GM21528 (cell line): Measurements from ENCODE around the gene KIRREL2.
A peak's percentile ranks its signal among the peaks of the same experiment; 100 is the strongest.
"Not testable (repeated sequence)": the region's sequence is repeated elsewhere in the genome, so short reads cannot be mapped to it uniquely, and the experiment has no call there.

Experiments used
- ATAC-seq: cut with Tn5 transposase; IDR thresholded peaks from one replicate; pipeline ENCODE4 v1.9.1; 2021; ENCODE audit warnings: mild to moderate bottlenecking, moderate library complexity; ENCODE audit not compliant: unreplicated experiment, low FRiP score

Gene KIRREL2

DNA sequence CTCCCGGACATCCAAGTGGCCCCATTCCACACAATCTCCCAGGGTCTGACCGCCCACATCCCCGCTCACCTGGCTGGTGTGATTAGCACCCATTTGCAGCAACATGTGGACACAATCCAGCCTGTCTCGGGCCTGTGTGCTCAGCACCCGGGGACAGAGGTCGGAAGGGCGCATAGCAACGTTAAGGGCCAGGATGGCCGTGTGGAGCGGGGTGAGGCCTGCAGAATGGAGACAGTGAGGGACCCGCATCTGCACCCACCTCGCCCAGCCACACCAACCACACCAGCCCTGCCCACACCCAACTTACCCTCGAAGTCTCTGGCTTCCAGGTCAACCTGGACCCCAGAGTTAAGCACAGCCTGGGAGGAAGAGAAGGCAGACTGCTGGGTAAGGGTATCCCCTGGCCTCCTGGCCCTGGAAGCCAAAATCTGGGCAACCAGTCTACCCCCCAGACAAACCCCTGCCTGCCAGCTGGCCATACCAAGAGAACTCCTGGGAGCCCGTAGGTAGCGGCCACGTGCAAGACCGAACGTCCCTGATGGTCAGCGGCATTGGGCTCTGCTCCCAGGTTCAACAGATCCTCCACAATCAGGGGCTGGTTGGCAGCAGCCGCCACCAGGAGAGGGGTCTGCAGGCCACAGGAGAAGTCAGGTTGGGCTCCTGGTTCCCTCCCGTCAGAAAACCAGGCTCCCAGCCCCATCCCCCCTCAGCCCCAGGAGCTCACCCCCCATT lies 39.4 kb downstream of the KIRREL2 start:
- ATAC-seq: no peak

GRCh38 chr19:35896643-35897040 lies 39.9 kb downstream of the KIRREL2 start:
- no peak for ATAC-seq

DNA sequence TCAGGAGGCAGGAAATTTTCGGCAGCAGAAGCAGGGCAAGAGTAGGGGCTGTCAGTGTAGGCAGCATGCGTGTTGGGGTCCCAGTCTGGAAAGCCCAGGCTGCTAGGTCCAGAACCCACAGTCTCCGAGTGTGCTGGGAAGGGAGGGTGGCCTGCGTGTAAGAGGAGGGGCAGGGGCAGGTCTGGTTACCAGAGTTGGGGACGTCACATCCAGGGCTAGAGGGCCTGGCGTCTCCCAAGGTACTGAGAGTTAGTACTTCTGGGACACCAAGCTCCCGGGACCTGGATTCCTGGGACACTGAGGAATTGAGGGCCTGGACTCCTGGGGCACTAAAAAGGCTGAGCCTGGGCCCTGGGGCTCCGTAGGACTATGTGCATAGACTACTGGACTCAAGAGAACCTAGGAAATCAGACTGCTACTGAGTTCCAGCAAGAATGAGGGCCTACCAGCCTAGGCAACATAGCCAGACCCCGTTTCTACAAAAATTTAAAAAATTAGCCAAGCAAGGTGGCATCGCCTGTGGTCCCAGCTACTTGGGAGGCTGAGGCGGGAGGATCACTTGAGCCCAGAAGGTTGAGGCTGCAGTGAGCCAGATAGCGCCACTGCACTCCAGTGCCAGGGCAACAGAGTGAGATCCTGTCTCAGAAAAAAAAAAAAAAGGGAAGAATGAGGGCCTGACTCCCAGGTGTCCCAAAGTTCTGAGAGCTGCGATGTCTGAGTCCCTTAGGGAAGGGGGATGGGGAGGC lies 41.2 kb downstream of the KIRREL2 start:
- ATAC-seq: no peak

DNA sequence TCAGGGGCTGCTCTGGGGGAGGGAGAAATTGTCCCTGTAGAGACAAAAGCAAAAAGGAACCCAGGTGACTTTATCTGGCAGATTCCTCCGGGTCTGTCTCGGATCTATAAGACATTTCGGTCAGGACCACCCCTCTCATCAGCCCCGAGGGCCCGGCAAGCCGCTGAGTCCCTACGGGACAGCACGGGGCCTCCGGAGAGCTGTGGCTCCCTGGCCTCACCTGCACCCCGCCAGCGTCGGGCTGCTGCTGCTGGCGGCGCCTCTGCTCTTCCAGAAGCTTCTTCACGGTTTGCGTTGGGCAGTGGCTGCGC lies 41.7 kb downstream of the KIRREL2 start:
- ATAC-seq: no peak

GRCh38 chr19:35899547-35900214 lies 43.0 kb downstream of the KIRREL2 start:
- ATAC-seq: peak; percentile 50

- ATAC-seq: no peak
These were observed 44.4 kb downstream of the KIRREL2 start for GRCh38 chr19:35901055-35901644.

DNA sequence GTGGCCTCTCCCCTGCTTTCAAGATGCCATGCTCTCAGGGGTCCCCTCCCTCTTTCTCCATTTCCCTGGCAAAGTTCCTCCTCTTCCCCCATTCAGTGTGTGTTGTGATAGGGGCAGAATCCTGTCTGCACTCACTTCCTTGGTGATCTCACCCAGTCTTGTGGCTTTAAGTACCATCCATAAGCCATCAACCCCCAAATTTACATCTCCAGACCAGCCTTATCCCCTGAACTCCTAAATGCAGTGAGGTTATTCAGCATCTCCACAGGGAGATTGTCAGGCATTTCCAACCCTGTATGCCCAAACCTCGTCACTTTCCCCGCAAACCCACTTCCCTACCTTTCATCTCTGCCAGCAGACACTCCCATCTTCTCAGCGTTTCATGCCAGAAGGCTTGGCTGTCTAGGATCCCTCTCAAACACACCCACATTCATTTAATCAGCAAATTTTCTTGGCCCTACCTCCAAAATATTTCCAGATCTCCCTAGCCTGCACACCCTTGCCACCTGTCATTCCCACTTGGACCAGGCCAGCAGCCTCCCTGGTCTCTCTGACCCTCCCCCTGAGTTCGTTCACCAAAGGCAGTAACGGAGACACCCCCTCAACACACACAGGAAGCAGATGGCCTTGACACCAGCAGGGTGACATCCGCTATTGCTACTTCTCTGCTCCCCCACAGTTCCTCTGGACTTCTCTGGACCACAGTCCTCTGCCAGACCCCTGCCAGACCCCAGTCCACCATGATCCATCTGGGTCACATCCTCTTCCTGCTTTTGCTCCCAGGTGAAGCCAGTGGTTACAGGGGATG lies 45.3 kb downstream of the KIRREL2 start, which contains the start of gene HCST:
Gene HCST (plus strand): TSS at position 676 of the 808 bp plus-strand sequence. CDS start 65 bp downstream, at position 741.
- ATAC-seq: no peak

DNA sequence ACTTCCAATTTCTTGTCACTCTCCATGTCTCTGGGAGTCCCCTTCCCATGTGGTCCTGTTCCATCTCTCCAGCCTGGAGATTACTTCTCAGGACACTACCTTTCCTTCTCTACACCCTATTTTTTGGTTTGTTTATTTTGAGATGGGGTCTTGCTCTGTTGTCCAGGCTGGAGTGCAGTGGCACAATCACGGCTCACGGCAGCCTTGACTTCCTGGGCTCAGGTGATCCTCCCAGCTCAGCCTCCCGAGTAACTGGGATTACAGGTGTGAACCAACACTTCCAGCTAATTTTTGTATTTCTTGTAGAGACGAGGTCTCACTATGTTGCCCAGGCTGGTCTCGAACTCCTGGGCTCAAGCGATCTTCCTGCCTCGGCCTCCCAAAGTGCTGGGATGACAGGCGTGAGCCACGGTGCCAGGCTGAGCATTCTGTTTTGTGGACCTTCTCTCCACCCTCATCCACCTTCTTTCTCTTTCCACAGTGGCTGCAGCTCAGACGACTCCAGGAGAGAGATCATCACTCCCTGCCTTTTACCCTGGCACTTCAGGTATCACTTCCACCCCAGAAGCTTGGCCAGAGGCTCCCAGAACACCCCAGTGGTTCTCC lies 46.3 kb downstream of the KIRREL2 start:
- ATAC-seq: no peak

- peak; percentile 30 for ATAC-seq
These were observed 47.0 kb downstream of the KIRREL2 start for GRCh38 chr19:35903550-35904179.

DNA sequence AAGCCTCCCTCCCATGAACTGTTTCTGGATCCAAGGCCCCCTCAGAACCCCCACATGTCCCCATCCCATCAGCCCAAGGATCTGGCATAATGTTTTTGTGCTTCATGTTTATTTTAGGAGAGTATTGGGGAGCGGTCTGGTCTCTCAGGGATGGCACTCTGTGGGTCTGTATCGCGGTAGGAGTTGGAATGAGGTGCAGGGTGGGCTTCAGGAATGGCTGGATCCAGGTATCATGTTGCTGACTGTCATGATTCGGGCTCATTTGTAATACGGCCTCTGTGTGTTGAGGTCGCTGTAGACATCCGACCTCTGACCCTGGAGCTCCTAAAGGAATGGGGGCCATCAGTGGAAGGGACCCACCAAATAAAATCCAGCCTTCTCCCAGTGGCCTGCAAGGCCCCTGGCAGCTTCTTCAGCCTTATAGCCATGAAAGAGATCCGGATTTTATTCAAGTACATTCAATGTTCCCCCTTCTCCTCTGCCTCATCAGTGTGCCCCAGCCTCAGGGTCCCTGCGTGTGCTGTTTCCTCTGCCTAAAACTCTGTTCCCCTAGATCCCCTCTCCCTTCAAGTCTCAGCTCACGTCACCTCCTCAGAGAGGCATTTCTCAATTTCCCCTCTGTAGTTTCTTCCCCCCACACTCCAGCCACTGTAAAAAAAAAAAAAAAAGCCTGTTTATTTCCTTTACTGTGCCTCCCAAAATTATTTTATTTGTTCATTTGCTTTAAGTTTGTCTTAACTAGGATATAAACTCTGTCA lies 47.8 kb downstream of the KIRREL2 start:
- no peak for ATAC-seq

- no peak for ATAC-seq
These were observed 48.5 kb downstream of the KIRREL2 start for GRCh38 chr19:35905178-35905727.

DNA sequence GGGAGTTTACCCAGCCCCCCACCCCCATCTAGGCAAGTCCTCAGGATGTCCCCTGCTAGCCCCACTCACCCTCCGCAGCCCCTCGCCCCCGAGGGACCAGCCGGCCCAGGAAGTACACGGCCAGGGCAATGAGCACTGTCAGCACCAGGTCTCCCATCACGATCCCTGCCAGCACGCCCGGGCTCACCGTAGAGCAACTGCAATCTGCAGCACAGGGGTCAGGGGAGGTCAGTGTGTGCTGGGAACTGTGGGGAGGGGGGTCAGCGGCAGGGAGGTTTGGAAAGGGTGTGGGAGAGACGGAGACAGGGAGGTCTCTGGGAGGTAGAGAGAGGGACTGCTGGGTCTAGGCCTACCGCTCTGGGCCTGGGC lies 50.6 kb downstream of the KIRREL2 start:
- no peak for ATAC-seq

DNA sequence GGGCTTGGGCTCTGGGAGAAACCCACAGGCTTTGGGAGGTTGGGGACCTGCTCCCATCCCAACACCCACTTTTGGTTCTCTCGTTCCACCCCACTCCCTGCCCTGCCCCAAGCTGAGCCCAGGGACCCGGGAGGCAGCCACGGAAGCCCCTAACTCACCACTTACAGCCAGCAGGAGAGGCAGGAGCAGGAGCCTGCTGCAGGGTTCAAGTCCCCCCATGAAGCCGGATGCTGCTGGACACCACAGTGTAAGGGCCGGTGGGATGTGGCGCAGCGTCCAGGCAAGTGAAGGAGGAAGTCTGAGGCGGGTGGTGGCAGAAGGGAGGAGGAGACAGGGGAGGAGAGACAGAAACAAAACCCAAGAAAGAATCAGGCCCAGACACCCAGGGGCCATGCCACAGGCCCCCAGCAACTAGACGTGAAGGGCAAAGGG lies 51.3 kb downstream of the KIRREL2 start, which contains the start of gene TYROBP:
Gene TYROBP (minus strand): TSS at position 286 of the 432 bp plus-strand sequence. CDS start 67 bp downstream, at position 219.
- no peak for ATAC-seq

DNA sequence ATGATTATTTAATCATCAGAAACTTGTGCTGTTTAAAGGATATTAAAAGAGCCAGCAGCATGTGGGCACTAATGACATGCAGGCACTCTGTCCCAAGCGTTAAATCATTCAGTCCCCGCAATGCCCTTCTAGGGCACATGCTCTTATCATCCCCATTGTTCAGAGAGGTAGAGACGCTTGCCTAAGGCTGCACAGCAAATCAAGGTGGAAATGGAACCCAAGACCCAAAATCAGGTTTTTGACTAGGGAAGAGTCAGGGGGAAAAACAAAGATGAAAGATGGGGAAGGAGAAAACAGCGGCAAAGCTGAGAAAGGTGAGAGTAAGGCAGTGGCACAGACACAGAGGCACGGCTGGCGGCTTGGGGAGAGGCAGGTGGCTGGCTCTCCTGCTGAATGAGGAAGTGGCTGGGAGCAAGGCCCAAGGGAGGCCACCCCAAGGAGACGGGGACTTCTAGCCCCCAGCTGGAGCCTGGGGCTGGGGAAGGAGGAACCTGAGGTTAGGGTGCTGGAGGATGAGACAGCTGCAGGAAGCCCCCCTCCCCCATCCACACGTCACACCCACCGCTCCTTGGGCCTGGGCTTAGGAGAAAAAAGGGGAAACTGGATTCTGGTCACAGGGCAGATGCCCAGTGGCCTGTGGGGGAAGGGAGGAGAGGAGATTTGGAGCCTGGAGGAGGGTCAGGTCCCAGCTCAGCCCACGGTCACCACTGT lies 52.4 kb downstream of the KIRREL2 start:
- ATAC-seq: no peak

DNA sequence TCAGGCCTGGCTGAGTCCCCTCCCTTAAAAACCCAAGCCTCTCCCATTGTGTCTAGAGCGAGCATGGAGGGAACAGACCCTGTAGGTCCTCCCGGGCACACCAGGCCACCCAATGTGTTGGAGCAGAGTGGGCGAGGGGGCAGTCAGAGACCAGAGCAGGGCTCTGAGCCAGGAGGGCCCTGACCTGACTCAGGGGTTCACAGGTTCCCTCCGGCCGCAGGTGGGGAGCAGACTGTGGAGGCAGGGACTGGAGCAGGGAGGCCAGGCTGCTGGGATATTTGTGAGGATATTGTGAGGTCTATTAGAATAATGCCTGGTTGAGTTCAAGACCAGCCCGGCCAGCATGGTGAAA lies 52.9 kb downstream of the KIRREL2 start:
- ATAC-seq: no peak

GRCh38 chr19:35910355-35910754 lies 53.6 kb downstream of the KIRREL2 start:
- not testable (repeated sequence) for ATAC-seq

DNA sequence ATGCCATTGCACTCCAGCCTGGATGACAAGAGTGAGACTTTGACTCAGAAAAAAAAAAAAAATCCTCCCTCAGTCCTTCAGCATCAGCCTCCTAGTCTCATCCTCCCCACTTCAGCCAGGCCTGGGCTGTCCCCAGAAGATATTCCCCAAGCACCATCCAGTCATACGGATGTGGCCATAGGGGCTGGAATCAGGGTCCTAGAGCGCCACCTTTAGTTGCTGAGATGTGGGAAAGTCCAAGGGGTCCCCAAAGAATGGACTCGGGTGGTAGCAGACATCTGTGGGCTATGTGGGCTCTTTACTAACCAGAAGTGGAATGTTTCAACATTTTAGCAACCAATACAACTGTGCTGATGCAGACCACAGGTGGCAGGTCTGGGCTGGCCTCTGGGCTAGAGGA lies 54.5 kb downstream of the KIRREL2 start:
- no peak for ATAC-seq

DNA sequence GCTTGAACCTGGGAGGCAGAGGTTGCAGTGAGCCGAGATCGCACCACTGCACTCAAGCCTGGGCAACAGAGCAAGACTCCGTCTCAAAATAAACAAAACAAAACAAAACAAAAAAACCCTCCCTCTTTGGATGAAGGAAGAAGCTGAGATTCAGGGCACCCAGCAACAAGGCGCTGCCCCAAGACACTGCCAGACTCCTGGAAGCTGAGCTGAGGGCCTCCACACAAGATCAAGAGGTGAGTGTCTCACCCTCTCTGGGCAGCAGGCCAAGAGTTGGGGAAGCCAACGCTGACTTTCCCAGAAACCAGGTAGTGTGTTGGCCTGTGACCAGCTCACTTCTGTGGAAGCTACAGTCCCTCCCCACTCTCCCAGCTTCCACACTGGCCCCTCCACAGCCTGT lies 55.1 kb downstream of the KIRREL2 start:
- no peak for ATAC-seq
